GM19238 (cell line): ENCODE measurements around the gene DTX3L.

Source experiments
- DNase-seq: peaks from one replicate; pipeline ENCODE4 v3.0.0; 2011; ENCODE audit warnings: low spot score; ENCODE audit not compliant: insufficient read length

The DTX3L gene

DNA sequence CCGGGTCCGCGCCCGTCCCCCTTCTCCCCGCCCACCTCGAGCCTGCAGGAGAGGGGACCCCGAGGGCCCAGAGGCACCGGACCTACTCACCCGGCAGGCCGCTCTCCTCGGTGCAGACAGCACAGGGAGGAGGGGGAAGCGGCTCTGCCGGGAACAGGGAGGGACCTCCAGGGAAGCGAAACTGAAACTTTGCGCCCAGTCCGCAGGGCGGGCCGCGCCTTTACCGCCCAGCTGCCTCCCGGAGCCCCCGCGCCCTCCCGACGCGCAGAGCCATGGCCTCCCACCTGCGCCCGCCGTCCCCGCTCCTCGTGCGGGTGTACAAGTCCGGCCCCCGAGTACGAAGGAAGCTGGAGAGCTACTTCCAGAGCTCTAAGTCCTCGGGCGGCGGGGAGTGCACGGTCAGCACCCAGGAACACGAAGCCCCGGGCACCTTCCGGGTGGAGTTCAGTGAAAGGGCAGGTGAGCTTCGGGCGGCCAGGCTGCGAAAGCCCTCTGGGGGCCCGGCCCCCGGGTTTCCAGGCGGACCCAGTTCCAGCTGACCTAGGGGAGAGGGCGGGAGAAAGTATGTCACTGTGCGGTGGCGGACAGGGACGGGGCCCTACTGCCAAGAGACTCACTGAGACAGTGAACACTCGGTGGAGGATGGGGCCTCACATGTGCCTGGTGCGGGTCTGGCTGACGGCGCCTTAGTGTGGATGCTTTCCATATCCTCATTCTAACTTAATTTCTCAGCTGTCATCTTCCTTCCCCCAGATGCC lies at the start of gene DTX3L, which contains the start of gene PARP9:
Gene DTX3L (plus strand): TSS at position 184 of the 758 bp plus-strand sequence. CDS start 89 bp downstream, at position 273.
Gene PARP9 (minus strand): TSS at position 146 of the 758 bp plus-strand sequence. CDS start 4,680 bp downstream, outside the sequence.
- peak; percentile 63 for DNase-seq

DNA sequence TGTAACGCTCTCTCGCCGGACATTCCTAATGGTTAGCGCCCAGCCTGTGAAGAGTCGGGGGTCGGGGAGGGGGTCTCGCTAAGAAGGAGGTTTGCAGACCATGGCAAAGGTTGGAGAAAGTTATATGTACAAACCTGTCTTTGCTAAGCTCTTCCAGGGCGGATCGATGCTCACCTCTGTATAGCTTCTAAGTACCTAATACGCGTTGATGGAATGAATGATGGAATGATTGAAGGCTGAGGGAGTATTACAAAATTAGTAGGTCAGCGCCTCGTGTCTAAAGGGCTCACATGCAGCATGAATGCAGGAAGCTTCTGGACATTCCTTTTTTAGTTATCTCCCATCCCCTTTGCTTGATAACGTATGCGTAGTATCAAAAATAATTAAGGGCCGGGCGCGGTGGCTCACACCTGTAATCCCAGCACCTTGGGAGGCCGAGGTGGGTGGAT lies 49.1 kb upstream of the DTX3L start:
- no peak for DNase-seq

DNA sequence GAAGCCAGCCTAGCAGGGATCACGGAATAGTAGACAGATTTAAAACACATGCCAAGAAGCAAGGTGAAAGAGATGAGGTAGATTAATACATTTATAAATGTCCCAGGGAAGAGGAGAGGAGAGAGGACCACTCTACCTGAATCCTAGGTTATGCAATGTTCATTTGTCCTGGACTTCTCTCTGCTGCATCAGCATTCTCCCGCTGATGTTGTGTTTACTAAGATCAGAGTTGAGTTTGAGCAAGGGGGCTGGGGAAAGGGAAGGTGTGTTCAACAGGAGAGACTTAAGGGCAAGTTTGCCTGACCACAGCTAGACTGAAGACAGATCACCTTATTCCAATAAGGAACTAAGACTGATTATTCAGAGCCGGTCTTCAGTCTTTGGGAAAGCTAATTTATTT lies 48.3 kb upstream of the DTX3L start:
- DNase-seq = no peak

DNA sequence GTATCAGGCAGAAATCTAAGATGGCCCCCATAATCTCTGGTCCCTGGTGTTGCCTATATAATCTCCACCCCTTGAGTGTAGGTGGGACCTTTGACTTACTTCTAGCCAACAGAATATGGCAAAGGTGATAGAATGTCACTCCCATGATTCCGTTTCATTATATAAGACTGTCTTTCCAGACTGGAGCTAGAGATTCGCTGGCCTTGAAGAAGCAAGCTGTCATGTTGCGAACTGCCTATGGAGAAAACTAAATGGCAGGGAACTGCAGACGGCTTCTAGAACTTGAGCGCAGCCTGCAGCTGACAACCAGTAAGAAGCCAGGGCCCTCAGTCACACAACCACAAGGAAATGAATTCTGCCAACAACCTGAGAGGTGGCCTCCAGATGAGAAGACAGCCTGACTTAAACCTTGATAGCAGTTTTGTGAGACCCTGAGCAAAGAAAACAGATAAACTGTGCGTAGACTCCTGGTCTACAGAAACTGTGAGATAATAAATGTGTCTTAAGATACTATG lies 47.2 kb upstream of the DTX3L start:
- DNase-seq = no peak

DNA sequence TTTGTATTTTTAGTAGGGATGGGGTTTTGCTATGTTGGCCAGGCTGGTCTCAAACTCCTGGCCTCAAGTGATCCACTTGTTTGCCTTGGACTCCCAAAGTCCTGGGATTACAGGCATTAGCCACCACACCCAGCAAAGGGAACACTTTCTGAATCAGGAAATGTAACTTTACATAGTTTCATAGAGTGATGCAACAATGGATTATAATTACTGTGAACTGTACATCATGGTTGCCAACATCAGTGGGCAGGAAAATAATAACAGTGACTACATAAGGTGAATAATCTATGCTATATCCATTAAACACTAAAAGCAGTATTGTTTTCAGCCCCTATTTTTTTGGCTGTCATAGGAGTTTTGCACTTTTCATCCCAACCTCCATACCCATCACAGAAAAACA lies 44.4 kb upstream of the DTX3L start:
- DNase-seq = no peak

DNA sequence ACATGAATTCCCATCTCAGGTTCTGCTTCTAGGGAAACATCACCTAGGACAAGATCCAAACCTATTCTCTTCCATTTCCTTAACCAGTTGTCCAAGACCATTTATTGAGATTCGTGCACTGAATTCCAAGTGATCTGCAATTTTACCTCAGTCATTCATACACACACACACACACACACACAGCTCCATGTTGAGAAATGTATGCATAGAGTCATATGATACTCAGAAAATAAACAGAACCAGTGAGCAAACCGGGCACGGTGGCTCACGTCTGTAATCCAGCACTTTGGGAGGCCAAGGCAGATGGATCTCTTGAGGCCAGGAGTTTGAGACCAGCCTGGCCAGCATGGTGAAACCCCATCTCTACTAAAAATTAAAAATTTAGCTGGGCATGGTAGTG lies 43.3 kb upstream of the DTX3L start:
- no peak for DNase-seq

DNA sequence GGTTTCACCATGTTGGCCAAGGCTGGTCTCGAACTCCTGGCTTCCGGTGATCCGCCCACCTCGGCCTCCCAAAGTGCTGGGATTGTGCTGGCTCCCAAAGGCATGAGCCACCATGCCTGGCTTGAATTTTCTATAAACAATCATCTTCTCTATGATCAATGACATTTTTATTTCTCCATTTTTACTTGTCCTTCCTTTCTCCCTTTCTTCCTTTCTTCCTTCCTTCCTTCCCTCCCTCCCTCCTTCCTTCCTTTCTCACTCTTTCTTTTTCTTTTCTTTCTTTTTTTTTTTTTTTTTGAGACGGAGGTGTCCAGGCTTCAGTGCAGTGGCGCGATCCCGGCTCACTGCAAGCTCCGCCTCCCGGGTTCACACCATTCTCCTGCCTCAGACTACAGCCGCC lies 40.8 kb upstream of the DTX3L start:
- no peak for DNase-seq

DNA sequence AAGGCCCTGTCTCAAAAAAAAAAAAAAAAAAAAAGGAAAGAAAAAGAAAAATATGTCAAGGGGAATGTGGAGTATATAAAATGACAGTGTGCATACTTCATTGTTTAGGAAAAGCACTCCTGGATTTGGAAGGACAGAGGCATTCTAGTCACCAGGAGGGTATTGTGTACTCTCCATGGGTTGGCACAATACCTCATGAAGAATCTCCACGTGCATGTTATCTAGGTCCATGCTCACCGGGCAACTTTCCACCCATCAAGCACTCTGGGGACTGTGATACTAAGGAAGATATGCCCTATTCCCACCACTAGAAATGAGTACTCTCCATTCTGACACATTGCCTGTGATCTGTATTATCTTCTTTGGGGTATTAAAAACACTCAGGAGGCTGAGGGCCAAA lies 34.0 kb upstream of the DTX3L start:
- DNase-seq = no peak

DNA sequence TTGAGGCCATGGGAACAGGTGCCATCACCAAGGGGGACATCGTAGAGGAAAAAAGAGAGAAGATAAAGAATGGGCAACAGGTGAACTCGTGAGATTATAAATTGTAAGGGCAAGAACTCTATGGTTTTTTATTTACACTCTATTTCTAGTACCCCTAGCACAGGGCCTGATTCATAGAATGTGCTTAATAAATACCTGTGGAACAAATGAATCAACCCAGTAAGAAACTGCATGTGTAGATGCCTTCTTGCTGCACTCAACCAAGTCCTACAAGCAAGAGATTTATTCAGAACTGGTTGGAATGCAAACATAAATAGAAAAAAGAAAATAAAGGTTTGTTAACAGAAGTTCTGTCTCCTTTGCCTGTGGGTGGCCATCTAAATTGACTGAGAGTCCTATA lies 30.7 kb upstream of the DTX3L start:
- DNase-seq = no peak

DNA sequence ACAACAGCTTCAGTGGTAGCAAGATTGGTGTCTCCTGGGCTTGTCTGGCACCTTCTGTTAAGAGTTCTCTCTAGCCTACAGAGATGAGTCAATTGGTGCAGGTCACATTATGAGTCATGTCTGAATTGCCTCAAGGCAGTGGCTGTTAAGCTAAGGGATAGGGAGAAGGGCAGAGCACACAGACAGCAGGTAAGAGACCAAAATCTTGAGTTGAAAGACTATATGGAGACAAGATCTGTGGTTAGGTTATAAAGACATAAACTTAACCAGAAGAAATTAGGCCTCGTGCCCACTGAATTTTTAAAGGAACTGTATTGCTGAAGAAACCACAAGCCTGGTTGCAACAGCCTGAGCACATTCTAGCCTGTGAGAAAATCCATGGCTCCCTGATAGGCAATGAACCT lies 30.2 kb upstream of the DTX3L start:
- peak; percentile 63 for DNase-seq

DNA sequence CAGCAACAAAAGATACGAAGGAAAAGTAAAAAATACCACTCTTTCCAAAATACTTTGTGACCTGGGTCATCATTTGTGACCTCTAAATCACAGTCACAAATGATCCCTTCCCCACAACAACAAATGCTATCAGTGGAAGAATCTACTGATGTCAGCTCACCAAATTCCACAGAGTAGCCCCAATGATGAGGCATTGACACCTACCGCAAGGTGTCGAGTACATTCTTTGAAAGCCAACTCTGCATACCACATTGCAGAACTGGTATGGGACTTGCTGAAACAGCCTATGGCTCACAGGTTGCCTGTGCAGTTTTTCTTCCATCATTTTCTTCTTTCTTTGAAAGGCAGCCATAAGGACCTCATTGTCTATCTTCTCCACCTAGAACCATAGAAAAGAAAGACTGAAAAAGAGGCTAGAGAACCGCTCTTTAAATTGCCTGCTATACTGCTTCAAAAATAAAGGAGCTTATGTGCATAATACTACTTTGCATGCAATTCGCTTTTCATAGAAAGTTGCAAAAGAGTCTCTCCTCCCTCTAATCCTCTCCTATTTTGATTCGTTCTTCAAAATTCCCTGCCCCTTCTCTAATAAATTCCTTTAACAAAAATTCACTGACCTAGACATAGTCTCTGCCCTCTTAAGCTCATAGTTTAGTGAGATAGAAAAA lies 28.0 kb upstream of the DTX3L start:
- no peak for DNase-seq

DNA sequence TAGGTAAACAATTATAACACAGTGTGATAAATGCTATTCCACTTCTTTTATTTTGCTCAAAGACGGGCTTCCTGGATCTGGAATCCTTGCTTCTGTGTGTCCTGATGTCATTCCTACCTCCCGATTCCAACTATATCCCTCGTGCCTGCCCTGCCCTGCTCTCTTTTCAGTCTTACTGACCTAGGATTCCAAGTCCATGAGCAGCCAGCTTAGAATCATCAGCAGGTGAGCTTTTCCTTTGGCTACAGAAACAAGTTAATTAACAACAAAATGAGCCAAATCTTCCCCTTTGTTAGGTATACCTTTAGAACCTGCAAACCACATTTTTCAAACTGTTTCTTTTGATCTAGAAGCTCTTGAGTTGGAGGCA lies 27.5 kb upstream of the DTX3L start:
- no peak for DNase-seq

DNA sequence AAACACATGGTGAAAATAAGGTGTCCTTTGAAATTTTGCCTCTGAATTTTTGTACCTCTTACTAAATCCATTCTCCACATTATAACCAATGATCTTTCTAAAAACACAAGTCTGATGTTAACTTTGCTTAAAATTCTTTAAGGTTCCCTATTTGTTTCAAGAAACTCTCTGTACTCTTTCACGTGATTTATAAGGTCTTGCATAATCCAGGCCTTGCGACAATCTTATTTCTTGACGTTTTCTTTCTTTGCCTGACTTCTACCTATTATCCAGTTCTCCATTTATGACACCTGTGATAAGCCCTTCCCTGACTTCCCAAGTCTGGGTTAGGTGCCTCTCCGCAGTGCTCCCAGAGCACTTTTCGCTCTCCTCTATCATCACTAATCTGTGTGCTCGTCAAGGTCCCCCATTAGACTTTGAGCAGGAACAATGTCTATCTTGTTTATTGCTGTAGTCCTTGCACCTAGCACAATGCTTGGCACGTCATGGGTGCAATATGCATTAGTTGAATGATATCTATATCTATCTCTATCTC lies 25.1 kb upstream of the DTX3L start:
- DNase-seq = no peak

DNA sequence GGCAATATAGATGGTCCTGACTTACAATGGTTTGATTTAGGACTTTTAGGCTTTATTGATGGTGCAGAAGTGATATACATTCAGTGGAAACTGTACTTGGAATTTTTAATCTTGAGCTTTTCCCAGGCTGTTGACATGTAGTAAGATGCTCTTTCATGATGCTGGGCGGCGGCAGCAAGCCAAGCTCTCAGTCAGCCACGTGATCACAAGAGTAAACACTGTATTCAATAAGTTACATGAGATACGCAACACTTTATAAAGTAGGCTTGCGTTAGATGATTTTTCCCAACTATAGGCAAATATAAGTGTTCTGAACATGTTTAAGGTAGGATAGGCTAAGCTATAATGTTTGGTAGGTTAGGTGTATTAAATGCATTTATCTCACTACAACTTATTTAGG lies 18.0 kb upstream of the DTX3L start:
- DNase-seq = no peak

DNA sequence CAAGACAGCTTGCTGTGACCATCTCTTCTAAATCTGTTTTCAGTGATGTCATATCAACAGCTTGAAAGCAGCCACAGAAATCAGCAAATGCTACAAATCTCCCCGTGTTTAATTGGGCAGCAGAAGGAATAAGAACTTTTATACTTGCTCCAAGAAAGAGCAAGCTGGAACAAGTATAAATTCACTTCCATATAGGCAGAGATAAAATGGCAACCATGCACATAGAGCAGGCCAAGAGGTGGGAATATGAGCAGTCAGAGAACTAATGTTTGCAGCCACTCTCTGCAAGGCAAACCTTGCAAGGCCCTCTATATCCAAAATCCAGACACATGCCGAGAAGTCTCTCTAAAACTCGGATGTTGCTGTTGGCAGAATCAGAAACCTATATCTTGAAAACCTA lies 16.1 kb upstream of the DTX3L start:
- no peak for DNase-seq

DNA sequence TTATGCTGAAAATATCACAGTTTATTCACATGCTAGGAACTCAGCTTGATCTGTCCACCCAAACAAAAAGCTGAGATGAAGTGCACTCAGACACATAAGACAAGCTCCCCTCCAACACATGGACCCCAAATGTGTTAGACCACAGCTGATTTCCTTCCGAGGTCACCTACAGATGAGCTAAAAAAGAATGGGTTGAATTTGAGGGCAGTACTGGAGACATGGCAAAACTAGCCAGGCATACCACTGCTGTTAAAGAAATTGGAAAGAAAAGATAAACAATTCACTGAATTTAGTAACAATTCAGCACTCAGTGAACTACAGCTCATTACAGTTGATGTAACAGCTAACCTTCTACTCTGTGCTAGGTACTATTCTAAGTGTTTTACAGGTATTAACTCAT lies 15.5 kb upstream of the DTX3L start:
- DNase-seq = no peak

DNA sequence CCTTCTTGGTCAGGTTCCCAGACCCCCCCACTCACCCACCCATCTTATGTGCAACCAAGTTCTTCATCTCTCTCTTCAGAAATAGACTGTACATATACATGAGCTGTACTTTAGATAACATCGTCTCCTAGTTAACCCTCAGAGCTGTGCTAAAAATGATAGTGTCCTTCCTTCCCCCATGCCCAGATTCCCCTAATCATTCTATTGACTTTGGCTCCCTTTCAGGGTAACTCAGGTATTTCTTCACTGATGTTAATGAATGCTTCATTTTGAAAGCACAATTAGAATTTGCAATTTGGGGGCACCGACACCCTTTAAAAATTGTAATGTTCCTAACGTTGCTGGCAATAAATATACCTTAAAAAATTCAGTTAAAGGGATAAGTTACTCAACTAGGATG lies 11.0 kb upstream of the DTX3L start:
- no peak for DNase-seq

DNA sequence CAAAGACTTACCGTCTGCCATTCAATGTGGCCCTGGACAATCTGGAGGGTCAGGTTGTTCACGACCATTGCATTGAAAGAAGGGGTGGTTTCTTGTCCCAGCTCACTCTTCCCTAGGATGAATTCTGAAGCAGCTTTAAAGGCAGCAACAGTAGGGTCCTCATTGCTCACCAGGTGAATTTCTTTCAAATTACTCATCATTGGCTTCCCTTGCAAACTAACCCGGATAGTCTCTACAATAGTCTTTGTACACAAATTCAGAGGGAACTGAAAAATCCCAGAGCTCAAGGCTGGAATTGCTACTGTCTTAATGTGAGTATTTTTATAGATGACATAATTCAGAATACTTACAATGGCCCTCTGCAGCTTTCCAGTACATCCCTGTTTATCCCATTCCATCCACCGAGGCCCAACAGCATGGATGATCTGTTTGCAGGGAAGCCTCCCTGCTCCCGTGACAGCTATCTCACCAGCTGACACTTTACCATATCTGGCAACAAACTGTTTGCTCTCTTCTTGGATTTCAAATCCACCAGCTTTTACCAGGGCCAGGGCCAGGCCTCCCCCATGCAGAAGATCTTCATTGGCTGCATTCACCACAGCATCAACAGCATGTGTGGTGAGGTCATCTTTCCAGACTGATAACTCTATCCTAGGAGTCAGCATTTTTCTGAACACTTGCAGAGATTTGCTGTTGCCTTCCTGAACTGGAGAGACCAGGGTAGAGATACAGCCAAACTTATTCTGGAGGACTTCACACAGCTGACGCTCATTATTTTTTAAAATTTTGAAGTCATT lies 8.7 kb upstream of the DTX3L start:
- DNase-seq = no peak

DNA sequence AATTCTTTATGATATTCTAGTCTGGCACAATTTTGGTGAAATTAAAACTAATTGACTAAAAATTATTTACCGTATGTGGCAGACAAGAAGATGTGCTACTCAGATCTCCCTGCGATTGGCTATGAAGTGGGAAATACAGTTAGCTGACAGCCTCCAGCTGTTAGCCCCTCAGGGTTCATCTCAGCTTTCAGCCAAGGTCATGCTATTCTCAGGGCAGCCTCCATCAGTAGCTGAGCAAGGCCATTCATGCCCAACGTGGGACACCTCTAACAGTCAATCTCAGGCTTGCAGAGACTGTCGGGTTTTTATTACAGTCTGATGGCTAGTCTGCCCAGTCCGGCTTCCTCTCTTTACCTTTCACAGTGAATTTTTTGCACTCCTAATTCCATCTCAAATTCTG lies 6.8 kb upstream of the DTX3L start:
- no peak for DNase-seq

DNA sequence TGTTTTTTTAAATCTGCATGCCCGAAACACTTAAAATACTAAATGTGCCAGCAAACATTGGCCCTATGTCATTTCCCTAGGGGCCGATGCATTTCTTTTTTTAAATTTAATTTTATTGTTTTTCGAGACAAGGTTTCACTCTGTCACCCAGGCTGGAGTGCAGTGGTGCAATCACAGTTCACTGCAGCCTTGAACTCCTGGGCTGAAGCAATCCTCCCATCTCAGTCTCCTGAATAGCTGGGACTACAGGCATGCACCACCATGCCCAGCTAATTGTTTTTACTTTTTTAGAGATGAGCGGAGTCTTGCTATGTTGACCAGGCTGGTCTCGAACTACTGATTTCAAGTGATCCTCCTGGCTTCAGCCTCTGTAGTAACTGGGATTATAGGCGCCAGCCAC lies 5.5 kb upstream of the DTX3L start:
- DNase-seq = no peak

DNA sequence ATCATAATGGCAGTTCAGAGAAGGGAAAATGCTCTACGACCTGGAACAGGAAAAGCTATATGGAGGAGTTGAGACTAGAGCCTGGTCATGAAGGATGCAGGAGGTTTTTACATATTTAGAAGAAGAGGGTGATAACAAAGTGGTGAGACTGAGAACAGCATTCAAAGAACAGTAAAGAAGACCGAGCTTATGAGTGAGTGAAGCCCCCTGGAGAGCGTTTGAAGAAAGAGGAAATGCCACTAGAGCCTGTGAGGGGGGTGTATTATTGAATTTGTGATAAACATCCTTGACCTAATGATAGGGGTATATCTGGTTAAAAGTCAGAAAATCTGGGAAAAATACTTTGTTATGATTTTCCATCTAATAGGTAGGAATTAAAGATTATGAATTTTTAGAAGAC lies 4.2 kb upstream of the DTX3L start:
- no peak for DNase-seq

DNA sequence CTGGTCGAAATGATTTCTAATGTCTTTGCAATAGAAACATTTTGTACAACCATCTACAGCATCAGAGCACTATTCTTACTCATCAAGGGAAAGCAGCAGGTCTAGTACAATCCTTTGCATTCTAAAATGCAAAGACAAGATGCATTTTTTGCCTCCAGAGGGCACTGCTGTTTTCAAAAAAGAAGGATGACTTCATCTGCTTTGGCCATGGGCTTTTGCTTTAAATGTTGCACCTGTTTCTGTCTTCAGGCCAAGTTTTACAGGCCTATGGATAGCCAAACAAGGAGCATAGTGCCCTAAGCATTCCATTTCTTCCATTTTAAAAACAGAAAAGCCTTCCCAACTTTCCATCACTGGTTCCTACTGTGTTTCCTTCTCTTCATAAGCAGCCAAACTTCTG lies 3.5 kb upstream of the DTX3L start:
- peak; percentile 49 for DNase-seq
